Measurements from ENCODE around the gene OLFM1. TPM values are rescaled to one million over a fixed set of nuclear protein-coding genes. Genes with fewer than 3 reads are reported as not detected.

The OLFM1 gene
- total and polyA plus RNA-seq, 3 experiments from 2014 or later, result not detected

DNA sequence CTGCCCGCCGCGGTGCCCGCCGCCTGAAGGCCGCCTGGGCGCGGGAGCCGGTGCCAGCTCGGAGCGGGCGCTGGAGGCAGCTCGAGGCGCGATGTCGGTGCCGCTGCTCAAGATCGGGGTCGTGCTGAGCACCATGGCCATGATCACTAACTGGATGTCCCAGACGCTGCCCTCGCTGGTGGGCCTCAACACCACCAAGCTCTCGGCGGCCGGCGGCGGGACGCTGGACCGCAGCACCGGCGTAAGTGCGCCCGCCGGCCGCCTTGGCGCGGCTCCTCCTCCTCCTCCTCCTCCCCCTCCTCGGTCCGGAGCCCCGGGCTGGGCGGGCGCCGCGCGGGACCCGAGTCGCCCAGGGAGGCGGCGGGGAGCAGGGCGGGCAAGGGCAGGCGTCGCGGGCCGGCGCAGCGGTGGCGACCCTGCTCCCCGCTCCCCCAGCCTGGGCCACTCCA, 455 bp downstream of the OLFM1 start:
- no peaks in the 10 kb centered on the region for H3K9me3 ChIP-seq (ENCODE audit: low read length)
- ChIA-PET POLR2A (no interaction called here), CTCF (no interaction called here)
- Mint-ChIP-seq H3K36me3 (no peaks in the 10 kb centered on the region), H3K4me3 (no peak overlapping the region), H3K4me1 (peaks cover 4 to 7% (median 6%) of the 10 kb centered on the region in 3 donors), H3K27ac (no peak overlapping the region), H3K9me3 (peaks cover 0 to 1% (median 0%) of the 10 kb centered on the region in 5 donors), H3K27me3 (peaks cover 25 to 56% of the 10 kb centered on the region in 2 donors)
- no peaks in the 10 kb centered on the region for H3K36me3 ChIP-seq (ENCODE audit: insufficient read depth, low read length)
- no peaks in the 10 kb centered on the region for H3K27me3 ChIP-seq (ENCODE audit: insufficient read depth, low read length, poor library complexity, severe bottlenecking)
- no peaks in the 10 kb centered on the region for H3K4me1 ChIP-seq (ENCODE audit: insufficient read depth, low read length)
- no peak for DNase-seq
- H3K27ac ChIP-seq (ENCODE audit: low read depth, low read length), result no peak overlapping the region
- no peak overlapping the region for H3K4me3 ChIP-seq (ENCODE audit: low read length)

DNA sequence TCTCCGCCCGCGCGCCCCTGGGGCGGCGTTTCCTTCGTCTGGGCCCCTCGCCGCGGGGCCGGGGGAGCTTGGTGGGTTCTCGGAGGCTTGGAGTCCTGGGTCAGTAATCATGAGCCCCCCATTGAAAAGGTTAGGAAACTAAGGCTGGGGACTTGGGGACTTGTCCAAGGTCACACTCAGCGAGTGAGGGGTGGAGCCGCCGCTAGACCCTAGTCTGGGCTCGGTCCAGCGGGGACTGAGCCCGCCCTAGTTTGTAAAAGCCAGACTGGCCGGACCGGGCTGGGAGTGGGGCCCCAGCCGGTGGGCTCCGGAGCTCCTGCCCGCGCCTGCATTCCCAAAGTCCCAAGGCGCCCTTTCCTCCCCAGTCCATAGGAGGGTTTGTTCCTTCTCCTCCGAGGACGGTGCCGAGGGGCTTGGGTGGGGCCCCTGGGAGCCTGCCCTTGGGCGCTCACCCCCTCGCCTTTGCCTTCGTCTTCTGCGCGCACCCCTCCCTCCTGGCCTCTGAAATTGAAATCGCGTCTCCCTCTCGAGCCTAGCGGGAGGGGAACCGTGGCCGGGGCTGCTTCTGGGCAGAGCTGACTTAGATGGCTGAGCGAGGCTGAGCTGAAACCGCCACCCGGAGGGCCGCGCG, 995 bp downstream of the OLFM1 start:
- DNase-seq, result no peak
- H3K9me3 Mint-ChIP-seq, result peaks cover 0 to 1% (median 0%) of the 10 kb centered on the region in 5 donors
- ChIA-PET CTCF (no interaction called here), POLR2A (no interaction called here)
- H3K36me3 Mint-ChIP-seq, result no peaks in the 10 kb centered on the region
- no peak overlapping the region for H3K27ac ChIP-seq (ENCODE audit: low read depth, low read length)
- H3K27me3 Mint-ChIP-seq, result peaks cover 20 to 56% of the 10 kb centered on the region in 2 donors
- H3K4me3 Mint-ChIP-seq, result no peak overlapping the region
- H3K4me1 ChIP-seq (ENCODE audit: insufficient read depth, low read length), result no peaks in the 10 kb centered on the region
- H3K4me3 ChIP-seq (ENCODE audit: low read length), result no peak overlapping the region
- no peaks in the 10 kb centered on the region for H3K9me3 ChIP-seq (ENCODE audit: low read length)
- H3K36me3 ChIP-seq (ENCODE audit: insufficient read depth, low read length), result no peaks in the 10 kb centered on the region
- H3K27me3 ChIP-seq (ENCODE audit: insufficient read depth, low read length, poor library complexity, severe bottlenecking), result no peaks in the 10 kb centered on the region
- no peak overlapping the region for H3K27ac Mint-ChIP-seq
- peaks cover 4 to 7% (median 6%) of the 10 kb centered on the region in 3 donors for H3K4me1 Mint-ChIP-seq

DNA sequence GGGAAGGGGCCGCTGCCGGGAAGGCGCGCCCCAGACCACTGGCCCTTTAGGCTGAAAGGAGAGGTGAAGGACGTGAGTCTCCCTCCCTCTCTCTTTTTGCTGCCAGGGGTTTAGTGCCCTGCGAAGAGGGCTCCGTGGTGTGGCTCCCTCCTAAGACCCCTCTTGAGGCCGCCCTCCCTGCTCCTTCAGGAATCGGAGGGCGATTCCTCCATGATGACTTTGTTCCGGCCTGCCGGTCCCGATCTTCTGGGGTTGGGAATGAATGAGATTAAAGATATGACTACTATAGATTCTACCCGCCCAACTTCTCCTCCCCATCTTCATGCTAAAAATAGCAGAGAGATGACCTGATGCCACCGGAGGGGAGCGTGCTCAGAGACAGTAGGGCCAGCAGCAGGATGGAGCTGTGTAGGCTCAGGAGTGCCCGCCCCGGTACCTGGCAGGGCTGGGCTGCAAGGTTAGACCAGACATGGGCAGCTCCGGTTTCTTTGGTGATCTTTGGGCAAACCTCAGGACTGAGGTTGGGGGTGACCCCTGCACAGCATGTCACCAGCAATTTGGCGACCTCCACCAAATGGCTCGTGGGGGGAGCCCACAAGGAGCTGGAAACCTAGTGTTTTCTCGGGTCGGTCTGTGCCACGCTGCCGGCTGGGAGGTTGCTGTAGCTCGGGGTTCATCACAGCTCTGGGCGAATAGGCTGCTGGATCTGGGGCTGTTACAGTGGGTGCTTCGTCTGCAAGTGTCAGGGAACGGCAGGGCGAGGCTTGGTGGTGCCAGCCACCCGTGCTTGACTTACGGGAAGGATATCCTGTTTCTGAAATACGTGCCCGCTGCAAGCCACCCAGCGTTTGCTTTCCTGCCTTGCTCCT, 1.7 kb downstream of the OLFM1 start:
- H3K27me3 ChIP-seq (ENCODE audit: insufficient read depth, low read length, poor library complexity, severe bottlenecking), result no peaks in the 10 kb centered on the region
- POLR2A ChIA-PET, result no interaction called here

DNA sequence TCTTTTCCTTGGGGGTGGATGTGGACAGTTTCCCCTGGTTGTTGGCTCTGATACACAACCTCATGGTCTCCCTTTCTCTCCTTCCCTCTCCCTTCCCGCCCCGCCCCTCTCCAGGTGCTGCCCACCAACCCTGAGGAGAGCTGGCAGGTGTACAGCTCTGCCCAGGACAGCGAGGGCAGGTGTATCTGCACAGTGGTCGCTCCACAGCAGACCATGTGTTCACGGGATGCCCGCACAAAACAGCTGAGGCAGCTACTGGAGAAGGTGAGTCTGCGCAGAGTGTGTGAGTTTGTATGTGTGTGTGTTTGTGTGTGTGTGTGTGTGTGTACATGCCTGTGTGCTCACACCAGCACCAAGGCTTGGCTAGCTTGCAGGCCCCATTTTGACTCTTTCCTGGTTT, 2.6 kb downstream of the OLFM1 start:
- Histone ChIP-seq H3K27ac (ENCODE audit: low read depth, low read length) (no peak overlapping the region), H3K36me3 (ENCODE audit: insufficient read depth, low read length) (no peaks in the 10 kb centered on the region), H3K4me3 (ENCODE audit: low read length) (no peak overlapping the region), H3K4me1 (ENCODE audit: insufficient read depth, low read length) (no peaks in the 10 kb centered on the region), H3K9me3 (ENCODE audit: low read length) (no peaks in the 10 kb centered on the region), H3K27me3 (ENCODE audit: insufficient read depth, low read length, poor library complexity, severe bottlenecking) (no peaks in the 10 kb centered on the region)
- Mint-ChIP-seq H3K27ac (no peak overlapping the region), H3K36me3 (no peaks in the 10 kb centered on the region), H3K9me3 (peaks cover 0 to 1% (median 0%) of the 10 kb centered on the region in 5 donors), H3K4me3 (no peak overlapping the region), H3K27me3 (peaks cover 16 to 56% of the 10 kb centered on the region in 2 donors), H3K4me1 (peaks cover 4 to 7% (median 6%) of the 10 kb centered on the region in 3 donors)
- CTCF ChIA-PET, result no interaction called here
- no peak for DNase-seq
- POLR2A ChIA-PET, result no interaction called here

More for the DNA sequence above, 1.7 kb downstream of the OLFM1 start:
- Histone ChIP-seq H3K9me3 (ENCODE audit: low read length) (no peaks in the 10 kb centered on the region), H3K27ac (ENCODE audit: low read depth, low read length) (no peak overlapping the region), H3K36me3 (ENCODE audit: insufficient read depth, low read length) (no peaks in the 10 kb centered on the region), H3K4me1 (ENCODE audit: insufficient read depth, low read length) (no peaks in the 10 kb centered on the region), H3K4me3 (ENCODE audit: low read length) (no peak overlapping the region)
- CTCF ChIA-PET, result no interaction called here
- peaks cover 18 to 59% of the 10 kb centered on the region in 2 donors for H3K27me3 Mint-ChIP-seq
- H3K4me1 Mint-ChIP-seq, result peaks cover 4 to 7% (median 6%) of the 10 kb centered on the region in 3 donors
- H3K4me3 Mint-ChIP-seq, result peak overlapping the region in 1 of 7 donors; percentile 59
- no peak overlapping the region for H3K27ac Mint-ChIP-seq
- no peak for DNase-seq
- H3K9me3 Mint-ChIP-seq, result peaks cover 0 to 1% (median 0%) of the 10 kb centered on the region in 5 donors
- no peaks in the 10 kb centered on the region for H3K36me3 Mint-ChIP-seq

DNA sequence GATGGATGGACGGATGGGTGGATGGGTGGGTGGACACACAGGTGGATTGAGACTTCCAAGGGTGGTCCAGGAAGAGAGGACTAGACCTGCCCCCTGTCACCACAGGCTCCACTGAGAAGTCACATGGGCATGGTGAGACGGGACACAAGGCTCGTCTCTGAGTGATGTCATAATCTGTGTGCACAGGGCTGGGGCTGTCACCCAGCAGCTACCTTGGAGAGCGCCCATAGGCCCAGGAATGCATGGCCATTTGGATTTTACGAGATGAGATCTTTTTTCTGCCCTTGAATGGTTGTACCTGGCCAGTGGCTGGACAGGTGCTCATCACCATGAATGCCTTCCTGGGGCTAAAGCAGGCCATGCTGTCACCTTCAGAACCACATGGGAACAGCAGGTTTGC, 3.1 kb downstream of the OLFM1 start:
- Mint-ChIP-seq H3K9me3 (peaks cover 0 to 1% (median 0%) of the 10 kb centered on the region in 5 donors), H3K4me3 (no peak overlapping the region), H3K27ac (no peak overlapping the region), H3K4me1 (peaks cover 4 to 7% (median 6%) of the 10 kb centered on the region in 3 donors), H3K27me3 (peaks cover 16 to 52% of the 10 kb centered on the region in 2 donors), H3K36me3 (no peaks in the 10 kb centered on the region)
- DNase-seq, result no peak
- Histone ChIP-seq H3K9me3 (ENCODE audit: low read length) (no peaks in the 10 kb centered on the region), H3K36me3 (ENCODE audit: insufficient read depth, low read length) (no peaks in the 10 kb centered on the region), H3K27ac (ENCODE audit: low read depth, low read length) (no peak overlapping the region), H3K27me3 (ENCODE audit: insufficient read depth, low read length, poor library complexity, severe bottlenecking) (no peaks in the 10 kb centered on the region), H3K4me3 (ENCODE audit: low read length) (no peak overlapping the region), H3K4me1 (ENCODE audit: insufficient read depth, low read length) (no peaks in the 10 kb centered on the region)
- ChIA-PET POLR2A (no interaction called here), CTCF (no interaction called here)

DNA sequence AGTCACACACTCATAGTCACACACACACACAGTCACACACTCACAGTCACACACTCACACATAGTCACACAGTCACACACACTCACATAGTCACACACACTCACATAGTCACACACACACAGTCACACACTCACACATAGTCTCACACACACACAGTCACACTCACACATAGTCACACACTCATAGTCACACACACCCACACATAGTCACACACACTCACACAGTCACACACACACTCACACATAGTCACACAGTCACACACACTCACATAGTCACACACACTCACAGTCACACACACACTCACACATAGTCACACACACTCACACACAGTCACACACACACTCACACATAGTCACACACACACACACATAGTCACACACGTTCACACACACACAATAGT, 4.1 kb downstream of the OLFM1 start:
- Mint-ChIP-seq H3K36me3 (no peaks in the 10 kb centered on the region), H3K9me3 (peaks cover 0 to 1% (median 0%) of the 10 kb centered on the region in 5 donors)

DNA sequence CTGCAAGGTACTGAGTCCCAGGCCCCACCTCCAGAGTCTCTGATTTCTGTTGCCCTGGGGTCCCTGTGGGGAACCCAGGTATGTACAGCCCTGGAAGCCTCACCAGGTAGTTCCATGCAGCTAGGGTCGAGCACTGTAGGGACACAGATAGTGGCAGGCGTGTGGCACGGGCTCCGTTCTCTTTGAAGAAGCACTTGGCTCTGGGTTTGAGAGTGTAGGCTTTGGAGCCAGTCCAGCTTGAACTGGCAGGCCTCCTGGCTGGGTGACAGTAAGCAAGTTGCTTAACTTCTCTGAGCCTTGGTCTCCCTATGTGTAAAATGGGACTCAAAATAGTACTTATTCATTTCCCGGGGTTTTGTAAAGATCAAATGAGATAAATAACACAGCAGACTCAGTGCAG, 5.6 kb downstream of the OLFM1 start:
- Mint-ChIP-seq H3K27ac (no peak overlapping the region), H3K27me3 (peaks cover 7 to 63% of the 10 kb centered on the region in 2 donors), H3K36me3 (no peaks in the 10 kb centered on the region), H3K4me1 (no peaks in the 10 kb centered on the region), H3K4me3 (no peak overlapping the region), H3K9me3 (peaks cover 0 to 1% (median 0%) of the 10 kb centered on the region in 5 donors)
- Histone ChIP-seq H3K36me3 (ENCODE audit: insufficient read depth, low read length) (no peaks in the 10 kb centered on the region), H3K4me1 (ENCODE audit: insufficient read depth, low read length) (no peaks in the 10 kb centered on the region), H3K9me3 (ENCODE audit: low read length) (no peaks in the 10 kb centered on the region), H3K4me3 (ENCODE audit: low read length) (no peak overlapping the region), H3K27ac (ENCODE audit: low read depth, low read length) (no peak overlapping the region), H3K27me3 (ENCODE audit: insufficient read depth, low read length, poor library complexity, severe bottlenecking) (no peaks in the 10 kb centered on the region)
- no peak for DNase-seq
- ChIA-PET CTCF (no interaction called here), POLR2A (no interaction called here)

More for the DNA sequence above, 4.1 kb downstream of the OLFM1 start:
- H3K27ac Mint-ChIP-seq, result no peak overlapping the region
- H3K9me3 ChIP-seq (ENCODE audit: low read length), result no peaks in the 10 kb centered on the region
- no peak overlapping the region for H3K4me3 ChIP-seq (ENCODE audit: low read length)
- peaks cover 7 to 48% of the 10 kb centered on the region in 2 donors for H3K27me3 Mint-ChIP-seq
- H3K4me1 ChIP-seq (ENCODE audit: insufficient read depth, low read length), result no peaks in the 10 kb centered on the region
- ChIA-PET CTCF (no interaction called here), POLR2A (no interaction called here)
- no peak overlapping the region for H3K4me3 Mint-ChIP-seq
- H3K4me1 Mint-ChIP-seq, result no peaks in the 10 kb centered on the region
- no peak overlapping the region for H3K27ac ChIP-seq (ENCODE audit: low read depth, low read length)
- DNase-seq, result no peak
- no peaks in the 10 kb centered on the region for H3K36me3 ChIP-seq (ENCODE audit: insufficient read depth, low read length)
- H3K27me3 ChIP-seq (ENCODE audit: insufficient read depth, low read length, poor library complexity, severe bottlenecking), result no peaks in the 10 kb centered on the region

DNA sequence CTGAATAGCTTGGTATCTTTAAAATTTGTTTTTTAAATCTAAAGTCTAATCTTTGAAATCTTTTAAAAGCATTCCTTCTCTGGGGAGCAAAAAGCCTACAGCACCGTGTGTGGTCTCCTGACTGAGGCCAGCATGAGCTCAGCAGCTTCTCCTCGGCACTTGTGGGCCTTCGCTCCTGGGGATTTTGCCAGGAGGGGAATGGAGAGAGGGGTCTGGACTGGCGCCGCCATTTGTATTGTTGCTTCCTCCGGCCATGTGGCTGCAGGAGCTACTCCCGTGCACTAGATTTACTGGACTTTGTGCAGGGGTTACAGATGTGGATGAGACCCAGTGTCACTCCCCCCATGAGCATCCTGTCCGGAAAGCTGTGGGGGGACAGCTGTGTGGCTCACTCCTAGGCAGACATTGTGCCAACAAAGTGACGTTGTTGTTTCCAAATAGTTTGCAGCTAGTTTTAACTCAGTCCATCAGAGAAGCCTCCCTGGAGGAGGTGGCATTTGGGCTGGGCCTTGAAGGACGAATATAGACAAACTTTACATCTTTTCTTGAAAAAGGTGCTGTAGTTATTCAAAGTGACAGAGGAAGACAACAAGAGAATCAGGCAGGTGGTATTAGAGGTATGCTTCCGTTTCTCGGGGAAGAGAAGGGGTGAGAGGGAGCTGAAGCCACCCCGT, 6.6 kb downstream of the OLFM1 start:
- ChIA-PET CTCF (no interaction called here), POLR2A (no interaction called here)
- Histone ChIP-seq H3K27me3 (ENCODE audit: insufficient read depth, low read length, poor library complexity, severe bottlenecking) (no peaks in the 10 kb centered on the region), H3K36me3 (ENCODE audit: insufficient read depth, low read length) (no peaks in the 10 kb centered on the region), H3K27ac (ENCODE audit: low read depth, low read length) (no peak overlapping the region), H3K4me1 (ENCODE audit: insufficient read depth, low read length) (no peaks in the 10 kb centered on the region), H3K9me3 (ENCODE audit: low read length) (no peaks in the 10 kb centered on the region), H3K4me3 (ENCODE audit: low read length) (no peak overlapping the region)
- Mint-ChIP-seq H3K4me1 (no peaks in the 10 kb centered on the region), H3K36me3 (no peaks in the 10 kb centered on the region), H3K27ac (no peak overlapping the region), H3K4me3 (no peak overlapping the region), H3K9me3 (peaks cover 0 to 1% (median 0%) of the 10 kb centered on the region in 5 donors), H3K27me3 (peaks cover 7 to 67% of the 10 kb centered on the region in 2 donors)
- DNase-seq, result peak in 1 of 5 donors; percentile 20
